Measurements from ENCODE around the gene CRKL.
"Not testable (repeated sequence)": the region's sequence is repeated elsewhere in the genome, so short reads cannot be mapped to it uniquely, and the experiment has no call there.

CRKL gene

GRCh38 chr22:20901093-20902033 lies 15.8 kb upstream of the CRKL start:
- DNase-seq (ENCODE audit: low read depth), result not testable (repeated sequence)

DNA sequence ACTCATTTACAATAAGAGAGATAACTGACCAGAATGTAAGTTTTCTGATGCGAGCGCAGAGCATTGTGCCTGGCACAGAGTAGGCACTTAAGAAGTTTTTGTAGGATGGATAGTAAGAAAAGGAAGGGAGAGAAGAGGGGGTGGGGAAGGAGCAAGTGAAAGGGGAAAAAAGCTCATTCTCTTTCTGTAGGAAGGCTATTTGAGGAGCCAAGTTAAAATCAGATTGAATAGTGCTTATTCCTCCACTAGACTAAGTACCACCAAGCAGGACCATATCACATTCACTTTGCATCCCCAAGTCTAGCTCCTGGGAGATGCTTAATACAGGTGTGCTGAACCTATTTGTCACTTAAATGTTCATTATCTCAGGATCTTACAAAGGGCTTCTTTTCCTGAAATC lies 14.1 kb upstream of the CRKL start:
- no peak for DNase-seq (ENCODE audit: low read depth)

- DNase-seq (ENCODE audit: low read depth), result no peak
These were observed 12.9 kb upstream of the CRKL start for GRCh38 chr22:20904008-20904979.

- no peak for DNase-seq (ENCODE audit: low read depth)
These were observed 12.2 kb upstream of the CRKL start for GRCh38 chr22:20904980-20905355.

- DNase-seq (ENCODE audit: low read depth), result no peak
These were observed 11.5 kb upstream of the CRKL start for GRCh38 chr22:20905415-20906386.

GRCh38 chr22:20906387-20906767 lies 10.8 kb upstream of the CRKL start:
- no peak for DNase-seq (ENCODE audit: low read depth)

- DNase-seq (ENCODE audit: low read depth), result not testable (repeated sequence)
These were observed 8.5 kb upstream of the CRKL start for GRCh38 chr22:20908717-20909116.

DNA sequence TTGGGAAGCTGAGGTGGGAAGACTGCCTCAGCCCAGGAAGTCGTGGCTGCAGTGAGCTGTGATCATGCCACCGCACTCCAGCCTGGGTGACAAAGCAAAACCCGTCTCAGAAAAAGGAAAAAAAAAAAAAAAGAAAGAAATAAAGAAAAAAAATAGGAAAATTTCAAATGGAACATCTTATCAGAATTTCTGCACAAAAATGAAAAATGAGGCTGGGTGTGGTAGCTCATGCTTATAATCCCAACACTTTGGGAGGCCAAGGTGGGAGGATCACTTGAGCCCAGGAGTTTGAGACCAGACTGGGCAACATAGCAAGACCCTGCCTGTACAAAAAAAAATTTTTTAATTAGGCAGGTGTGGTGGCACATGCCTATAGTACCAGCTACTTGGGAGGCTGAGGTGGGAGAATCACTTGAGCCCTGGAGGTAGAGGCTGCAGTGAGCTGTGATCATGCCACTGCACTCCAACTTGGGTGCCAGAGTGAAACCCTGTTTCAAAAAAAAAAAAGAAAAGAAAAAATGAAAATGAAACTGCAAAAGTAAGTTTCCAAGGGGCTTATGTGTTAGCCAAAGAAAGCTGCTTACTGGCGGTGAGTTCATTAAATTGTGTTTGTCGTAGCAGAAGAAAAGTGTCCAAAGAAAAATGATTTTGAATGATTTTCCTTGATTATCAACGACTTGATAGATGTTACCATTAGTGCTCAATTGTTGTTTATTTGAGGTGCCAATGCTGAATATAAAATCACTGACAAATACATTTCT lies 7.5 kb upstream of the CRKL start:
- DNase-seq (ENCODE audit: low read depth), result no peak

GRCh38 chr22:20912494-20912893 lies 4.7 kb upstream of the CRKL start:
- DNase-seq (ENCODE audit: low read depth), result no peak

DNA sequence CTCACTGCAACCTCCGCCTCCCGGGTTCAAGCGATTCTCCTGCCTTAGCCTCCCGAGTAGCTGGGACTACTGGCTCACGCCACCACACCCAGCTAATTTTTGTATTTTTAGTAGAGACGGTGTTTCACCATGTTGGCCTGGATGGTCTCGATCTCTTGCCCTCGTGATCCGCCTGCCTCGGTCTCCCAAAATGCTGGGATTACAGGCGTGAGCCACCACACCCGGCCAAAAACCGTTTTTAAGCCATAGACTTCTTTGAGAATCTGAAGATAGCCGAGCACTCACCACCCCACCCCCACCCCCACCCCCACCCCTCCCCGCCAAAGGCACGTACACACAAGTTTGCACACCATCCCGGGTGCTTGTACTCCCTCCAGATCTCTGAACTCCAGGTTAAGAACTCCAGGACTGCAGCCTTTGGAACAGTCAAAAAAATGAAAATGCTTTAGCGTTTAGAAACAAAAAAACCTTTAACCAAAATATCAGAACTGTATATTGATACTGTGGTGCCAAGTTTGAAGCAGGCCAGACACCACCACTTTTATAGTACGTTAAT lies 1.5 kb downstream of the CRKL start:
- no peak for DNase-seq (ENCODE audit: low read depth)

DNA sequence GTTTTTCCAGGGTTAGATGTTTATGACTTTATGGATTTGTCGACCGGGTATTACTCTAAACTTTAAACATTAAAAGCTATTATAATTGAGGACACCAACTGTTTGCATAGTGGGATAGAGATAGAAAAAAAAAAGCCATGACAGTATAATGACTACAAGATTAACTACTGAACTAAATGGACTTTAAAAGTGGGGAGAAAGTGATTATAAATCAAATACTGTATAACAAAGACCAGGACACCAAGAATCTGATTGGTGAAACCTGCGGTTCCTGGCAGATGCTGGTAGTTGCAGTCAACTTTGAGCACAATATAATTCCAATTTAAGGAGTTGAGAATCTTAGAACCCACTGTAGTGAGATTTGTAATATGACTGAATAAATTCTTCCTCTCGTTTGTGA lies 2.5 kb downstream of the CRKL start:
- no peak for DNase-seq (ENCODE audit: low read depth)

GRCh38 chr22:20920881-20921203 lies 3.6 kb downstream of the CRKL start:
- no peak for DNase-seq (ENCODE audit: low read depth)

- DNase-seq (ENCODE audit: low read depth), result no peak
These were observed 5.0 kb downstream of the CRKL start for GRCh38 chr22:20922141-20922751.

GRCh38 chr22:20926243-20926642 lies 9.0 kb downstream of the CRKL start:
- no peak for DNase-seq (ENCODE audit: low read depth)

DNA sequence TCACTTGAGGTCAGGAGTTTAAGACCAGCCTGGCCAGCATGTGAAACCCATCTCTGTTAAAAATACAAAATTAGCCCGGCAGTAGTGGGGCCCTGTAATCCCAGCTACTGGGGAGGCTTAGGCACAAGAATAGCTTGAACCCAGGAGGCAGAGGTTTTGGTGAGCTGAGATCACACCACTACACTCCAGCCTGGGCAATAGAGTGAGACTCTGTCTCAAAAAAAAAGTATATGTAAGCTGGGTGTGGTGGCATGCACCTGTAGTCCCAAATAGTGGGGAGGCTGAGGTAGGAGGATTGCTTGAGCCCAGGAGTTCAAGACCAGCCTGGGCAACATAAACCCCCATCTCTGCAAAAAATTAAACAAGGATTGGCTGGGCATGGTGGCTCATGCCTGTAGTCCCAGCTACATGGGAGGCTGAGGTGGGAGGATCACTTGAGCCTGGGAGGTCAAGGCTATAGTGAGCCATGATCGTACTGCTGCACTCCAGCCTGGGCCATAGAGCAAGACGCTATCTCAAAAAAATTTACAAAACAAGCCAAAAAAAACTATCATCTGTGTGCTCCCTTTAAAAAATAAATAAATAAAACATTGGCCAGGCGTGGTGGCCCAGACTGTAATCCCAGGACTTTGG lies 10.8 kb downstream of the CRKL start:
- no peak for DNase-seq (ENCODE audit: low read depth)

DNA sequence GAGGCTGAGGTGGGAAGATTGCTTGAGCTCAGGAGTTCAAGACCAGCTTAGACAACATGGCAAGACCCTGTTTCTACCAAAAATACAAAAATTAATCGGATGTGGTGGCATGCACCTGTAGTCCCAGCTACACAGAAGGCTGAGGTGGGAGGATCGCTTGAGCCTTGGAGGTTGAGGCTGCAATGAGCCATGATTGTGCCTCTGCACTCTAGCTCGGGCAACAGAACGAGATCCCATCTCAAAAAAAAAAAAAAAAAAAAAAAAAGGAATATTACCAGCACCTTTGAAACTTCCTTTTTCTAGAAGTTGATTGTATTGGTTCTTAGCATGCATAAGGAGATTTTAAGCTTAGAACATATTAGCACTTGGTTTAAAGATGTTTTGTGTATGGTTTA lies 11.4 kb downstream of the CRKL start:
- no peak for DNase-seq (ENCODE audit: low read depth)

DNA sequence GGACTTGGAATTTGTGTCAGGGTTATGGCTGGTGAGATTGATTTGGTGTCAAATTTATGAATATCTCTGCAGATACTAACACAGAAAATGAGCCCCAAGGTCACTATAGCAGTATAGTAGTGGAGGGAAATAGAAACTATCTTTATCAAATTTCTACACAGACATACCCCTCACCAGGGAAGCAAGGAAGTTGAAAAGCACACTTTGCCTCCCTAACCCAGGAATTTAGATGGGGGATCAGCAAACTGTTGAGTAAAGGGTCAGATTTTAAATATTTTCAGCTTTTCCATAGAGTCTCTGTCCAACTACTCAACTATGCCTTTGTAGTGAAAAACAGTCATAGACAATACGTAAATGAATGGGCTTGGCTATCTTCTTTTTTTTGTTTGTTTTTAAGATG lies 12.8 kb downstream of the CRKL start:
- DNase-seq (ENCODE audit: low read depth), result no peak

GRCh38 chr22:20930435-20930834 lies 13.2 kb downstream of the CRKL start:
- not testable (repeated sequence) for DNase-seq (ENCODE audit: low read depth)

DNA sequence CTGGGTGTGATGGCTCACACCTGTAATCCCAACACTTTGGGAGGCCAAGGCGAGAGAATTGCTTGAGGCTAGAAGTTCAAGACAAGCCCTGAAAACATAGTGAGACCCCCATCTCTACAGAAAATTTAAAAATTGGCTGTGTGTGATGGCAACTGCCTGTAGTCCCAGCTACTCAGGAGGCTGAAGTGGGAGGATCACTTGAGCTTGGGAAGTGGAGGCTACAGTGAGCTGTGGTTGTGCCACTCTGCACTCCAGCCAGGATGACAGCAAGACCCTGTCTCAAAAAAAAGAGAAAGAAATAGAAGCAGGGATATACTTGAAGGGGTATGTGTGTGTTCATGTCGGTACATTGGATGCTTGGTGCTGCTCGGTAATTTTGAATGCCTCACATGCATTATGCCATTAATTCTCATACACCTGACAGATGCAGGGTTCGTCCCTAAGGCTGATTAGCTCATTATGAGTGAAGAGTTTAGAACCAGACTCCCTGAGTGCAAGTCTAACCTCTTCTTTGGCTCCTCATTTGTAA lies 14.0 kb downstream of the CRKL start:
- no peak for DNase-seq (ENCODE audit: low read depth)

- DNase-seq (ENCODE audit: low read depth), result no peak
These were observed 16.7 kb downstream of the CRKL start for GRCh38 chr22:20933910-20934309.
